Mesenchymal stem cell (in vitro differentiated cells and primary cell): ENCODE data around the gene NEDD4L.
A peak's percentile ranks its signal among the peaks of the same experiment; 100 is the strongest.

Source experiments
- DNase-seq: peaks from one replicate; pipeline ENCODE4 v3.0.0-alpha.2; 2013
- H2AFZ ChIP-seq: one replicate; pipeline ENCODE4 v1.6.1; 2013; ENCODE audit warnings: low read depth, mild to moderate bottlenecking, control low read depth, inconsistent platforms, low read length, moderate library complexity
- H2AK5ac ChIP-seq: 2 replicates; pipeline ENCODE4 v1.6.1; 2013; ENCODE audit warnings: low read length, moderate library complexity, mild to moderate bottlenecking, inconsistent platforms; ENCODE audit not compliant: severe bottlenecking
- H2BK120ac ChIP-seq: one replicate; pipeline ENCODE4 v1.6.1; 2013; ENCODE audit warnings: low read depth, mild to moderate bottlenecking, inconsistent platforms, low read length, moderate library complexity
- H2BK12ac ChIP-seq, 2 experiments: one replicate each; pipeline ENCODE4 v1.6.1; 2013; ENCODE audit warnings: inconsistent platforms in 2 of 2, low read length in 2 of 2, mild to moderate bottlenecking in 2 of 2, moderate library complexity in 2 of 2, control low read depth in 1 of 2
- H2BK15ac ChIP-seq: one replicate; pipeline ENCODE4 v1.6.1; 2013; ENCODE audit warnings: mild to moderate bottlenecking, low read depth, inconsistent platforms; ENCODE audit not compliant: poor library complexity, severe bottlenecking
- H2BK5ac ChIP-seq: 2 replicates; pipeline ENCODE4 v1.6.1; 2013; ENCODE audit warnings: low read depth, mild to moderate bottlenecking, low read length, control low read depth, inconsistent platforms; ENCODE audit not compliant: poor library complexity, severe bottlenecking
- H3K14ac ChIP-seq, 2 experiments: one replicate each; pipeline ENCODE4 v1.6.1; 2013; ENCODE audit warnings: inconsistent platforms in 2 of 2, low read length in 2 of 2, control low read depth in 1 of 2, mild to moderate bottlenecking in 1 of 2, moderate library complexity in 1 of 2
- H3K18ac ChIP-seq, 2 experiments: one replicate each; pipeline ENCODE4 v1.6.1; 2013; ENCODE audit warnings: inconsistent platforms in 2 of 2, low read length in 2 of 2, control low read depth in 1 of 2, low read depth in 1 of 2, mild to moderate bottlenecking in 1 of 2
- H3K23ac ChIP-seq, 2 experiments: one replicate each; pipeline ENCODE4 v1.6.1; 2013; ENCODE audit warnings: inconsistent platforms in 2 of 2, low read length in 2 of 2, mild to moderate bottlenecking in 2 of 2, moderate library complexity in 2 of 2, control low read depth in 1 of 2
- H3K27ac ChIP-seq: 2 replicates; pipeline ENCODE4 v1.5.1; 2013; ENCODE audit warnings: mild to moderate bottlenecking, moderate library complexity, low read length, control low read depth, inconsistent platforms; ENCODE audit not compliant: poor library complexity, severe bottlenecking
- H3K27me3 ChIP-seq, 2 experiments: 2 replicates each; pipeline versions ENCODE4 v1.6.1 to v1.7.0; 2013; ENCODE audit warnings: low read length in 2 of 2, mild to moderate bottlenecking in 2 of 2, moderate library complexity in 2 of 2, control low read depth in 1 of 2, inconsistent platforms in 1 of 2; ENCODE audit not compliant: control insufficient read depth in 1 of 2, insufficient read depth in 1 of 2
- H3K36me3 ChIP-seq, 2 experiments: 2 replicates each; pipeline versions ENCODE4 v1.6.1 to v1.7.0; 2013; ENCODE audit warnings: low read length in 2 of 2, control low read depth in 1 of 2, inconsistent platforms in 1 of 2, low read depth in 1 of 2, mild to moderate bottlenecking in 1 of 2; ENCODE audit not compliant: insufficient read depth in 2 of 2, control insufficient read depth in 1 of 2
- H3K4ac ChIP-seq, 2 experiments: one replicate each; pipeline ENCODE4 v1.6.1; 2013; ENCODE audit warnings: inconsistent platforms in 2 of 2, low read length in 2 of 2, mild to moderate bottlenecking in 2 of 2, moderate library complexity in 2 of 2, control low read depth in 1 of 2, low read depth in 1 of 2
- H3K4me1 ChIP-seq: 2 replicates; pipeline ENCODE4 v1.6.1; 2013; ENCODE audit warnings: low read depth, low read length, control low read depth; ENCODE audit not compliant: control insufficient read depth, insufficient read depth
- H3K4me2 ChIP-seq: 2 replicates; pipeline ENCODE4 v1.6.1; 2013; ENCODE audit warnings: low read length, mild to moderate bottlenecking, inconsistent platforms; ENCODE audit not compliant: poor library complexity, severe bottlenecking
- H3K4me3 ChIP-seq, 2 experiments: 2 replicates each; pipeline versions ENCODE4 v1.5.1 to v1.7.0; 2013; ENCODE audit warnings: low read length in 2 of 2, mild to moderate bottlenecking in 2 of 2, control low read depth in 1 of 2, low read depth in 1 of 2; ENCODE audit not compliant: insufficient read depth in 1 of 2
- H3K79me1 ChIP-seq: replicated peaks from 2 replicates; pipeline ENCODE4 v1.6.1; 2013; ENCODE audit warnings: mild to moderate bottlenecking, control low read depth, low read length, inconsistent platforms; ENCODE audit not compliant: poor library complexity, severe bottlenecking
- H3K9ac ChIP-seq: 2 replicates; pipeline ENCODE4 v1.7.0; 2013; ENCODE audit warnings: mild to moderate bottlenecking, low read length, moderate library complexity
- H3K9me3 ChIP-seq: 2 replicates; pipeline ENCODE4 v1.7.0; 2013; ENCODE audit warnings: mild to moderate bottlenecking, low read length; ENCODE audit not compliant: control insufficient read depth
- H4K8ac ChIP-seq: one replicate; pipeline ENCODE4 v1.6.1; 2013; ENCODE audit warnings: inconsistent platforms, mild to moderate bottlenecking, low read length, moderate library complexity
- H4K91ac ChIP-seq: one replicate; pipeline ENCODE4 v1.6.1; 2013; ENCODE audit warnings: mild to moderate bottlenecking, low read length, inconsistent platforms
- WGBS: methylation state at CpG from one replicate; pipeline ENCODE4 v1.1.7; 2013; ENCODE audit warnings: mixed read lengths; 5-methylcytosine and 5-hydroxymethylcytosine counted together

The NEDD4L gene

DNA sequence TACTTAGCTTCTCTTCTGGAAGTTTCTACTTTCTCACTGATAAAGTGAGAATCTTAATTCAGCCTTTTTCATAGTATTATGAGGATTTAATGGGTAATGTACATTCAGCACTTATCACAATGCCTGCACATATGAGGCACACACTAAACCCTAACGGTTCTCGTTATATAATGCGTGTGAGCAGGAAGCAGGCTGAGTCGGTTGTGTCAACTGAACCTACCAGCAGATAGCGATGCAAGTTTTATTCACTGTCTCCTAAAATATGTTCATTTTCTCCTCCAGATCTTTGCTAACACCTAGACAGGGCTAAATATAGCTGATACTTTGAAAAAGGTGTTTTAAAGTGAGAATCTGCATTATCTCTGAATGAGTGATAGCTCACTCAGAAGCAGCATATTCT, 383.3 kb downstream of the NEDD4L start:
- Histone ChIP-seq H2AFZ (no peak overlapping the region), H3K27ac (no peak overlapping the region), H3K79me1 (no peaks in the 10 kb centered on the region), H3K4me1 (no peaks in the 10 kb centered on the region), H3K18ac (no peak overlapping the region), H3K36me3 (no peaks in the 10 kb centered on the region), H3K4me2 (no peak overlapping the region), H2BK120ac (no peak overlapping the region), H3K27me3 (no peaks in the 10 kb centered on the region), H2BK15ac (no peak overlapping the region), H2AK5ac (no peak overlapping the region), H3K23ac (no peak overlapping the region), H3K4ac (no peak overlapping the region), H2BK12ac (no peak overlapping the region), H3K9ac (no peak overlapping the region), H3K14ac (no peak overlapping the region), H4K8ac (no peak overlapping the region), H4K91ac (no peak overlapping the region), H3K9me3 (no peaks in the 10 kb centered on the region), H3K4me3 (no peak overlapping the region), H2BK5ac (no peak overlapping the region)
- no peak for DNase-seq
- WGBS, result 76% methylated on average over 5 of the region's 5 CpGs

DNA sequence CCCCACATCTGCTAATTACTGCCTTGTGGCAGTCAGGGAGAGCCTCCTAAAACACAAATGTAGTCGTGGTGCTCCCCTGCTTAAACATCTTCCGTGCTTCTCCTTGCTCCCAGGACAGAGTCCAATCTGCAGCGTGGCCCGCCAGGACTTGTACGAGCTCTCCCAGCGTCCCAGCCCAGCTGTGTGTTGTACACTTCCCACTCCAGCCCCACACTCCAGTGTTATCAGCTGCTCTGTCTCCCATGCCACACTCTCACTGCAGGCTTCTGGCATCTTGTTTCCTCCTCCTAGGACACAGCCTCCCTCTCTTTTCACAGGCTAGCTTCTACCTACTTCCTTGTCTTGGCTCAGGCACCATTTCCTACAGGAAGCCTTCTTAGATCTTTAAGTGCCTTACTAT, 385.4 kb downstream of the NEDD4L start:
- no peak for DNase-seq
- Histone ChIP-seq H3K4me2 (no peak overlapping the region), H3K9me3 (no peaks in the 10 kb centered on the region), H2AFZ (no peak overlapping the region), H3K14ac (peak overlapping the region in 1 of 2 experiments; percentile 1), H3K27ac (no peak overlapping the region), H2AK5ac (no peak overlapping the region), H2BK12ac (no peak overlapping the region), H2BK15ac (no peak overlapping the region), H3K79me1 (no peaks in the 10 kb centered on the region), H2BK5ac (no peak overlapping the region), H3K23ac (no peak overlapping the region), H3K4ac (no peak overlapping the region), H3K18ac (peak overlapping the region in 1 of 2 experiments; percentile 75), H3K9ac (no peak overlapping the region), H2BK120ac (no peak overlapping the region), H3K27me3 (no peaks in the 10 kb centered on the region), H4K8ac (no peak overlapping the region), H3K4me1 (no peaks in the 10 kb centered on the region), H4K91ac (peak overlapping the region; percentile 39), H3K36me3 (no peaks in the 10 kb centered on the region), H3K4me3 (no peak overlapping the region)
- 70% methylated on average over 6 of the region's 6 CpGs for WGBS

DNA sequence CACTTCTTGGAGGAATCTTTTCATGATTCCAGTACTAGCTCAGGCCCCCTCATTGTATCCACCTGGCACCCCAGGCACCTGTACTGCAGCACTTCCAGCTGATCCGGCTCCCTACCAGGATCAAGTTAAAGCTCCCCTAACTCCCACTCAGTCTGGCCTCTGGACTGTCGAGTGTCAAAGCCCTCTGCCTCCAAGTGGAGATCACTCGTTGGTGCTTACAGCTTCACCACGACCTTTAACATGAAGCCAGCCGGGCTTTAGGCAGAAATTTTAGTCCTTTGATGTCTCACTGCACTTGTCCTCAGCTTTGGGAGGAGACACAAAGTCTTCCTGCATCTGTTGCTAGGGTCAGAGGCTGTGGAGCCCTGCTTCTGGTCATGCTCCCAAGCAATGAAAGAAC, 387.2 kb downstream of the NEDD4L start:
- no peak overlapping the region for H4K91ac ChIP-seq
- H2AFZ ChIP-seq, result no peak overlapping the region
- WGBS, result 74% methylated on average over 5 of the region's 5 CpGs
- H2BK15ac ChIP-seq, result no peak overlapping the region
- H3K4ac ChIP-seq, result no peak overlapping the region
- no peak overlapping the region for H4K8ac ChIP-seq
- no peak overlapping the region for H3K4me3 ChIP-seq
- no peaks in the 10 kb centered on the region for H3K9me3 ChIP-seq
- H3K9ac ChIP-seq, result no peak overlapping the region
- no peak overlapping the region for H3K27ac ChIP-seq
- H3K4me2 ChIP-seq, result no peak overlapping the region
- no peak for DNase-seq
- no peak overlapping the region for H3K14ac ChIP-seq
- H3K79me1 ChIP-seq, result no peaks in the 10 kb centered on the region
- H3K23ac ChIP-seq, result no peak overlapping the region
- H3K4me1 ChIP-seq, result no peaks in the 10 kb centered on the region
- no peak overlapping the region for H2BK120ac ChIP-seq
- no peak overlapping the region for H3K18ac ChIP-seq
- H3K27me3 ChIP-seq, result no peaks in the 10 kb centered on the region
- H2BK12ac ChIP-seq, result no peak overlapping the region
- H2BK5ac ChIP-seq, result no peak overlapping the region
- H2AK5ac ChIP-seq, result no peak overlapping the region
- no peaks in the 10 kb centered on the region for H3K36me3 ChIP-seq

DNA sequence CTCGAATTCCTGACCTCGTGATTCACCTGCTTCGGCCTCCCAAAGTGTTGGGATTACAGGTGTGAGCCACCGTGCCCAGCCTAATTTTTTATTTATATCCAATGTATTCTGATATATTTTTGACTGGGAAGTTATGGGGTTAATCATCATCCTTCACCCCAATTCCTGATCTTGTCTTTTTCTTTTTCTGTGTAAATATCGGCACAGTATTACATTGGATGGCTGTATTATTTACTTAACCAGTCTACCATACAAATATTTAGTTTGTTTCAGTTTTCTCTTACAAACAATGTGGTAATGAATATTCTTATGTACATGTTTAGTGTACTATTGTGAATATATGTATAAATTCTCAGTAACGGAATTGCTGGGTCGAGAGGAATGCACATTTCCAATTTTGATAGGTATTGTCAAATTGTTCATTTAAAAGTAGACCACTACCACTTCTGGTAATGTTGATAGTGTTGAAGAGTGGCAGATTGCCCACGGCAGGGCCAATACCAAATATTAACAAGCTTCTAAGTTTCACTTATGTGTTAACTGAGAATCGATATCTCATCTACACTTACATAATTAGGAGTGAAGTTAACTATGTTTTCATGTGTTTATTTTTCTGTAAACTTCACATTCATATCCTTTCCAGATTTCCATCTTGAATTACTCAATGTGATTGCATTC, 388.2 kb downstream of the NEDD4L start:
- no peak for DNase-seq
- no peak overlapping the region for H2BK5ac ChIP-seq
- no peak overlapping the region for H2AFZ ChIP-seq
- no peaks in the 10 kb centered on the region for H3K27me3 ChIP-seq
- H4K91ac ChIP-seq, result no peak overlapping the region
- no peak overlapping the region for H3K4me3 ChIP-seq
- no peak overlapping the region for H3K4ac ChIP-seq
- H3K27ac ChIP-seq, result no peak overlapping the region
- no peaks in the 10 kb centered on the region for H3K79me1 ChIP-seq
- WGBS, result 73% methylated on average over 3 of the region's 9 CpGs
- no peak overlapping the region for H3K14ac ChIP-seq
- H2AK5ac ChIP-seq, result no peak overlapping the region
- no peak overlapping the region for H3K18ac ChIP-seq
- H3K9me3 ChIP-seq, result no peaks in the 10 kb centered on the region
- no peak overlapping the region for H2BK120ac ChIP-seq
- no peak overlapping the region for H3K9ac ChIP-seq
- H2BK15ac ChIP-seq, result no peak overlapping the region
- H2BK12ac ChIP-seq, result no peak overlapping the region
- H4K8ac ChIP-seq, result no peak overlapping the region
- no peak overlapping the region for H3K23ac ChIP-seq
- H3K4me1 ChIP-seq, result no peaks in the 10 kb centered on the region
- H3K4me2 ChIP-seq, result no peak overlapping the region
- no peaks in the 10 kb centered on the region for H3K36me3 ChIP-seq
